H1 (cell line): Measurements from ENCODE around the gene ROR1. TPM values are rescaled to one million over a fixed set of nuclear protein-coding genes. Genes with fewer than 3 reads are reported as not detected.

Experiments
- E2F6 ChIP-seq: IDR thresholded peaks from 2 replicates; pipeline ENCODE4 v1.6.1; 2012; ENCODE audit warnings: inconsistent platforms
- SP1 ChIP-seq: IDR thresholded peaks from 2 replicates; pipeline ENCODE4 v1.6.1; 2011; ENCODE audit warnings: low read depth, low read length
- TEAD4 ChIP-seq: IDR thresholded peaks from 2 replicates; pipeline ENCODE4 v1.6.1; 2012; ENCODE audit warnings: low read depth, low read length, inconsistent platforms, mixed read lengths
- polyA plus RNA-seq, 7 experiments: library from polyadenylated mRNA; depleted of rRNA in 3 of 7; stranded (reverse) in 5 of 7; unstranded in 2 of 7; fragments of >200 nt in 5 of 7; fragments of 200-250 nt in 2 of 7; gene quantifications; 1 replicate in 5 of 7; 2 replicates in 1 of 7; 4 replicates in 1 of 7; pipeline versions ENCODE4 v1.2.1 to v1.2.3, GENCODE V29; 2011 to 2013; ENCODE audit warnings: missing spikeins in 2 of 7, mixed read lengths in 2 of 7
- total RNA-seq: library from RNA; stranded (reverse); fragmentation: NEBNext Ultra II Directional; extraction: Animal tissue kit (Norgen Biotek cat#: 25700); gene quantifications from 2 replicates; pipeline ENCODE4 v1.2.1, GENCODE V29; 2021

Gene ROR1
- total and polyA plus RNA-seq, 2 of the 8 experiments (the other 6 are each of a cell fraction or from before 2014, with no cell fraction given), result 33.6 to 73.6 TPM

- TF ChIP-seq E2F6 (no peak), SP1 (no peak), TEAD4 (no peak)
- TF ChIP-seq, all 59 proteins: peak for 0
These were observed 173.2 kb downstream of the ROR1 start (continued) for GRCh38 chr1:63946866-63947491.
